Islet precursor cell (in vitro differentiated cells): ENCODE results near the gene PFDN2.

Experiments used
- DNase-seq: peaks from one replicate; pipeline ENCODE4 v3.0.0-alpha.2; 2018

PFDN2 gene

GRCh38 chr1:161117759-161118581, at the start of gene PFDN2, which contains the start of gene NIT1:
Gene PFDN2, minus strand, starts transcription at chr1:161118037. Its CDS starts 11 bp downstream, at chr1:161118026.
Gene NIT1, plus strand, starts transcription at chr1:161118105. Its CDS starts 72 bp downstream, at chr1:161118177.
- peak; percentile 95 for DNase-seq

GRCh38 chr1:161166669-161167548, 49.1 kb upstream of the PFDN2 start:
- peak; percentile 77 for DNase-seq

- DNase-seq, result peak; percentile 99
Observed at GRCh38 chr1:161165742-161166668, 48.2 kb upstream of the PFDN2 start, which contains the start of gene PPOX. Gene PPOX, plus strand, starts transcription at chr1:161166426. Its CDS starts 422 bp downstream, at chr1:161166848.

GRCh38 chr1:161164901-161165610, 47.2 kb upstream of the PFDN2 start:
- DNase-seq, result no peak

- no peak for DNase-seq
Observed at GRCh38 chr1:161163793-161164192, 46.0 kb upstream of the PFDN2 start.

GRCh38 chr1:161162806-161163205, 45.0 kb upstream of the PFDN2 start:
- DNase-seq, result no peak

GRCh38 chr1:161162052-161162451, 44.2 kb upstream of the PFDN2 start:
- DNase-seq, result no peak

- peak; percentile 44 for DNase-seq
Observed at GRCh38 chr1:161161652-161162051, 43.8 kb upstream of the PFDN2 start.

- DNase-seq, result peak; percentile 44
Observed at GRCh38 chr1:161160671-161161145, 42.9 kb upstream of the PFDN2 start.

GRCh38 chr1:161159913-161160243, 42.0 kb upstream of the PFDN2 start:
- DNase-seq, result no peak

- DNase-seq, result peak; percentile 95
Observed at GRCh38 chr1:161159087-161159912, 41.5 kb upstream of the PFDN2 start, which contains the start of gene USP21. Gene USP21, plus strand, starts transcription at chr1:161159500. Its CDS starts 1,141 bp downstream, at chr1:161160641.

- no peak for DNase-seq
Observed at GRCh38 chr1:161158316-161159010, 40.6 kb upstream of the PFDN2 start.

- DNase-seq, result no peak
Observed at GRCh38 chr1:161157867-161158266, 40.0 kb upstream of the PFDN2 start.

- DNase-seq, result peak; percentile 90
Observed at GRCh38 chr1:161153682-161154337, 36.0 kb upstream of the PFDN2 start, which contains the start of gene UFC1. Gene UFC1, plus strand, starts transcription at chr1:161153978. Its CDS starts 20 bp downstream, at chr1:161153998.

GRCh38 chr1:161153176-161153575, 35.3 kb upstream of the PFDN2 start:
- DNase-seq, result no peak

GRCh38 chr1:161145832-161146231, 28.0 kb upstream of the PFDN2 start:
- DNase-seq, result no peak

GRCh38 chr1:161140755-161141400, 23.0 kb upstream of the PFDN2 start:
- DNase-seq, result no peak

GRCh38 chr1:161139766-161140165, 21.9 kb upstream of the PFDN2 start:
- DNase-seq, result no peak

- DNase-seq, result no peak
Observed at GRCh38 chr1:161138431-161138830, 20.6 kb upstream of the PFDN2 start.
